Transverse colon (tissue), 4 donors: ENCODE data around the gene CCDC148.

Experiments
- CTCF ChIP-seq, 5 experiments: fragments of 200-600 bp in 3 of 5; fragments of 450-650 bp in 2 of 5; sonication (generic) in 3 of 5; IDR thresholded peaks; 1 replicate in 2 of 5; 2 replicates in 3 of 5; pipeline ENCODE4 v1.5.1; 2016 to 2017; ENCODE audit warnings: antibody characterized with exemption in 5 of 5, inconsistent platforms in 3 of 5, mild to moderate bottlenecking in 2 of 5, moderate library complexity in 1 of 5
- POLR2A ChIP-seq: fragments of 450-650 bp; IDR thresholded peaks from one replicate; pipeline ENCODE4 v1.6.1; 2016; ENCODE audit warnings: antibody characterized with exemption, mild to moderate bottlenecking, moderate library complexity
- POLR2AphosphoS5 ChIP-seq, 3 donors: sonication (generic); formaldehyde crosslinking; IDR thresholded peaks; one replicate each; pipeline ENCODE4 v1.6.1; 2016; ENCODE audit warnings: antibody characterized with exemption in 3 of 3

GRCh38 chr2:158412206-158412605 lies 44.3 kb downstream of the CCDC148 start:
- TF ChIP-seq CTCF (IDR thresholded peaks at IDR 0.05): no peak
- no peak for TF ChIP-seq POLR2AphosphoS5 (IDR thresholded peaks at IDR 0.05)
- TF ChIP-seq POLR2A: no peak
